ENCODE measurements around the gene LRRC57.

- TF ChIP-seq EZH2 (IDR thresholded peaks at IDR 0.05) (no peak), CTCF (IDR thresholded peaks at IDR 0.05 in 2 of 3, conservative IDR thresholded peaks at IDR 0.05 in 1 of 3; ENCODE audit: borderline replicate concordance in 1 of 3, insufficient read depth in 1 of 3, low read depth in 2 of 3, low read length in 2 of 3) (no peak), EZH2phosphoT487 (IDR thresholded peaks at IDR 0.05; ENCODE audit: borderline replicate concordance) (no peak)
These were observed 54.9 kb downstream of the LRRC57 start for GRCh38 chr15:42493679-42494078.
